ENCODE results near the gene AGBL1. TPM values are rescaled to one million over a fixed set of nuclear protein-coding genes. Genes with fewer than 3 reads are reported as not detected.

AGBL1 gene
- total RNA-seq, 1 donor from 2014 or later: not detected

DNA sequence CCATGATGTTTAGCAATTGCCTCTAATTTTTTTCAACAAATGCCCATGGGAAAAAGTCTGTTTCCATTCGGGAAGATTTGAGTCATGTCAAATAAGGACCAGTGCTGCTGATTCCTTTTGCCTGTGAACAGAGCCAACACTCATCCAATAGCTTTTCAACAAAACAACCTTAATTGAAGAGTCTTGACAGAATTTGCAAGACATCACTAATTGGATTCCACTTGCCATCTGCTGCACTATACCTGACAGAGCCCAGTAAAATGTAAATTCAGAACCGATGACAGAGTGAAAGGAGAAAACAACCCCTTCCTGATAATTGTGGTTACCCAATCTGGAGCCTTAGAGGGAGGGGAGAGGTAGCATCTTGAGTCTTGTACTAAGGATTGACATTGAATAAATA is 426.7 kb downstream of the AGBL1 start:
- Mint-ChIP-seq H3K4me1 (ENCODE audit: low read depth, unreplicated experiment) (no peaks in the 10 kb centered on the region), H3K4me3 (ENCODE audit: unreplicated experiment) (no peak overlapping the region), H3K36me3 (ENCODE audit: low read depth, unreplicated experiment) (no peaks in the 10 kb centered on the region), H3K9me3 (ENCODE audit: unreplicated experiment) (no peaks in the 10 kb centered on the region), H3K27ac (ENCODE audit: unreplicated experiment) (no peak overlapping the region), H3K27me3 (ENCODE audit: low read depth, unreplicated experiment) (no peaks in the 10 kb centered on the region)
- Histone ChIP-seq H3K36me3 (ENCODE audit: insufficient read depth, low read length) (no peaks in the 10 kb centered on the region), H3K27ac (ENCODE audit: low read depth, low read length) (no peak overlapping the region), H4K20me1 (ENCODE audit: insufficient read depth, low read length) (no peaks in the 10 kb centered on the region), H3K9ac (ENCODE audit: low read length) (no peak overlapping the region), H3K4me3 (ENCODE audit: insufficient read depth, low read depth, low read length) (no peak overlapping the region), H2AFZ (ENCODE audit: low read depth, low read length) (no peak overlapping the region), H3K4me1 (ENCODE audit: insufficient read depth, low read length) (no peaks in the 10 kb centered on the region), H3K79me2 (ENCODE audit: insufficient read depth, low read length) (no peaks in the 10 kb centered on the region), H3K9me3 (ENCODE audit: insufficient read depth, low read depth, low read length) (no peaks in the 10 kb centered on the region), H3K4me2 (ENCODE audit: low read length) (no peak overlapping the region), H3K27me3 (ENCODE audit: insufficient read depth, low read length) (no peaks in the 10 kb centered on the region)
- FAIRE-seq (no peak), DNase-seq (ENCODE audit: low read depth) (no peak)
- TF ChIP-seq, protein P1, sequence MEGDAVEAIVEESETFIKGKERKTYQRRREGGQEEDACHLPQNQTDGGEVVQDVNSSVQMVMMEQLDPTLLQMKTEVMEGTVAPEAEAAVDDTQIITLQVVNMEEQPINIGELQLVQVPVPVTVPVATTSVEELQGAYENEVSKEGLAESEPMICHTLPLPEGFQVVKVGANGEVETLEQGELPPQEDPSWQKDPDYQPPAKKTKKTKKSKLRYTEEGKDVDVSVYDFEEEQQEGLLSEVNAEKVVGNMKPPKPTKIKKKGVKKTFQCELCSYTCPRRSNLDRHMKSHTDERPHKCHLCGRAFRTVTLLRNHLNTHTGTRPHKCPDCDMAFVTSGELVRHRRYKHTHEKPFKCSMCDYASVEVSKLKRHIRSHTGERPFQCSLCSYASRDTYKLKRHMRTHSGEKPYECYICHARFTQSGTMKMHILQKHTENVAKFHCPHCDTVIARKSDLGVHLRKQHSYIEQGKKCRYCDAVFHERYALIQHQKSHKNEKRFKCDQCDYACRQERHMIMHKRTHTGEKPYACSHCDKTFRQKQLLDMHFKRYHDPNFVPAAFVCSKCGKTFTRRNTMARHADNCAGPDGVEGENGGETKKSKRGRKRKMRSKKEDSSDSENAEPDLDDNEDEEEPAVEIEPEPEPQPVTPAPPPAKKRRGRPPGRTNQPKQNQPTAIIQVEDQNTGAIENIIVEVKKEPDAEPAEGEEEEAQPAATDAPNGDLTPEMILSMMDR (IDR thresholded peaks at IDR 0.05; ENCODE audit: insufficient read depth, low read depth, low read length): no peak
- TF ChIP-seq EZH2 (IDR thresholded peaks at IDR 0.05; ENCODE audit: insufficient read depth, low read length): no peak

GRCh38 chr15:86515625-86516024 is 436.0 kb downstream of the AGBL1 start:
- Histone ChIP-seq H3K4me1 (ENCODE audit: insufficient read depth, low read length) (no peaks in the 10 kb centered on the region), H2AFZ (ENCODE audit: low read depth, low read length) (no peak overlapping the region), H3K79me2 (ENCODE audit: insufficient read depth, low read length) (no peaks in the 10 kb centered on the region), H3K36me3 (ENCODE audit: insufficient read depth, low read length) (no peaks in the 10 kb centered on the region), H3K27me3 (ENCODE audit: insufficient read depth, low read length) (no peaks in the 10 kb centered on the region), H3K4me2 (ENCODE audit: low read length) (no peak overlapping the region), H3K9ac (ENCODE audit: low read length) (no peak overlapping the region), H3K27ac (ENCODE audit: low read depth, low read length) (no peak overlapping the region), H4K20me1 (ENCODE audit: insufficient read depth, low read length) (no peaks in the 10 kb centered on the region), H3K9me3 (ENCODE audit: insufficient read depth, low read depth, low read length) (no peaks in the 10 kb centered on the region), H3K4me3 (ENCODE audit: insufficient read depth, low read depth, low read length) (no peak overlapping the region)
- H3K4me1 Mint-ChIP-seq (ENCODE audit: low read depth, unreplicated experiment): no peaks in the 10 kb centered on the region
- peaks cover 4% of the 10 kb centered on the region for H3K27me3 Mint-ChIP-seq (ENCODE audit: low read depth, unreplicated experiment)
- DNase-seq (ENCODE audit: low read depth) (no peak), FAIRE-seq (no peak)
- H3K9me3 Mint-ChIP-seq (ENCODE audit: unreplicated experiment): no peaks in the 10 kb centered on the region
- H3K4me3 Mint-ChIP-seq (ENCODE audit: unreplicated experiment): no peak overlapping the region
- TF ChIP-seq, protein P1 (IDR thresholded peaks at IDR 0.05; ENCODE audit: insufficient read depth, low read depth, low read length): no peak
- no peak for TF ChIP-seq EZH2 (IDR thresholded peaks at IDR 0.05; ENCODE audit: insufficient read depth, low read length)
- H3K36me3 Mint-ChIP-seq (ENCODE audit: low read depth, unreplicated experiment): no peaks in the 10 kb centered on the region
- H3K27ac Mint-ChIP-seq (ENCODE audit: unreplicated experiment): no peak overlapping the region

- H3K4me3 ChIP-seq (ENCODE audit: insufficient read depth, low read depth, low read length): no peak overlapping the region
- Mint-ChIP-seq H3K27ac (ENCODE audit: unreplicated experiment) (no peak overlapping the region), H3K4me1 (ENCODE audit: low read depth, unreplicated experiment) (no peaks in the 10 kb centered on the region), H3K4me3 (ENCODE audit: unreplicated experiment) (no peak overlapping the region), H3K36me3 (ENCODE audit: low read depth, unreplicated experiment) (no peaks in the 10 kb centered on the region), H3K9me3 (ENCODE audit: unreplicated experiment) (peaks cover 2% of the 10 kb centered on the region), H3K27me3 (ENCODE audit: low read depth, unreplicated experiment) (peaks cover 6% of the 10 kb centered on the region)
- H3K9me3 ChIP-seq (ENCODE audit: insufficient read depth, low read depth, low read length): no peaks in the 10 kb centered on the region
- H4K20me1 ChIP-seq (ENCODE audit: insufficient read depth, low read length): no peaks in the 10 kb centered on the region
- H3K4me2 ChIP-seq (ENCODE audit: low read length): no peak overlapping the region
- no peak overlapping the region for H3K9ac ChIP-seq (ENCODE audit: low read length)
- H3K79me2 ChIP-seq (ENCODE audit: insufficient read depth, low read length): no peaks in the 10 kb centered on the region
- TF ChIP-seq EZH2 (IDR thresholded peaks at IDR 0.05; ENCODE audit: insufficient read depth, low read length): no peak
- TF ChIP-seq, protein P1 (IDR thresholded peaks at IDR 0.05; ENCODE audit: insufficient read depth, low read depth, low read length): no peak
- no peak overlapping the region for H2AFZ ChIP-seq (ENCODE audit: low read depth, low read length)
- H3K27me3 ChIP-seq (ENCODE audit: insufficient read depth, low read length): no peaks in the 10 kb centered on the region
- no peaks in the 10 kb centered on the region for H3K4me1 ChIP-seq (ENCODE audit: insufficient read depth, low read length)
- H3K27ac ChIP-seq (ENCODE audit: low read depth, low read length): no peak overlapping the region
- no peaks in the 10 kb centered on the region for H3K36me3 ChIP-seq (ENCODE audit: insufficient read depth, low read length)
- DNase-seq (ENCODE audit: low read depth): no peak
- FAIRE-seq: no peak
These were observed 443.1 kb downstream of the AGBL1 start for GRCh38 chr15:86522721-86523120.
